HCT116 (cell line): ENCODE measurements around the gene SEMA5A. TPM values are rescaled to one million over a fixed set of nuclear protein-coding genes. Genes with fewer than 3 reads are reported as not detected.

ENCODE experiments used
- ATAC-seq: fragments of 200-7000 bp; cut with Tn5 transposase; 2 replicates; pipeline ENCODE4 v1.9.1; 2020; ENCODE audit warnings: mild to moderate bottlenecking, moderate library complexity
- BruUV-seq: library from RNA; stranded (reverse); fragments of 400-500 nt; replicated peaks from 2 replicates; lab custom pipeline; 2021; lab: Mats Ljungman, UMichigan
- CTCF ChIA-PET: fragments of 300-600 bp; sonication (Branson Sonifier 250); formaldehyde crosslinking; loops from one replicate; lab custom pipeline; 2021; ENCODE audit warnings: antibody characterized with exemption; lab: Charles Lee
- POLR2A ChIA-PET: fragments of 300-600, 350-600 bp; sonication (Branson Sonifier 250); formaldehyde crosslinking; loops from one replicate; lab custom pipeline; 2021; ENCODE audit warnings: antibody characterized with exemption; lab: Charles Lee
- RAD21 ChIA-PET, 2 experiments: fragments of 300-600 bp; sonication (Branson Sonifier 250); formaldehyde crosslinking; loops; one replicate each; lab custom pipeline; 2023; ENCODE audit warnings: low total read pairs in 2 of 2; ENCODE audit not compliant: uncharacterized antibody in 2 of 2, unreplicated experiment in 2 of 2, low non-redundant PET in 1 of 2; lab: Charles Lee
- DNase-seq: peaks from one replicate; pipeline ENCODE4 v3.0.0-alpha.2; 2010; ENCODE audit warnings: low read depth, low spot score
- H2AFZ ChIP-seq: fragments of 200-600 bp; shearing (Covaris generic), sonication (generic); 2 replicates; pipeline ENCODE4 v1.6.1; 2017; ENCODE audit warnings: low read depth, mixed run types, mixed read lengths, antibody characterized with exemption, low read length; ENCODE audit not compliant: poor library complexity, severe bottlenecking
- H3K27ac ChIP-seq: 2 replicates; pipeline ENCODE4 v1.5.1; 2012; ENCODE audit warnings: low read depth, low read length
- H3K27me3 ChIP-seq: fragments of 200-600 bp; sonication (generic); 2 replicates; pipeline ENCODE4 v1.6.1; 2016; ENCODE audit warnings: mixed run types, low read length, mixed read lengths; ENCODE audit not compliant: insufficient read depth
- H3K36me3 ChIP-seq, 2 experiments: fragments of 200-500 bp in 1 of 2; fragments of 200-600 bp in 1 of 2; sonication (Bioruptor generic) in 1 of 2; sonication (generic) in 1 of 2; 2 replicates each; pipeline versions ENCODE4 v1.5.1 to v1.6.1; 2014 to 2016; ENCODE audit warnings: low read length in 2 of 2, inconsistent platforms in 1 of 2, mixed read lengths in 1 of 2, mixed run types in 1 of 2; ENCODE audit not compliant: insufficient read depth in 2 of 2, control insufficient read depth in 1 of 2
- H3K4me1 ChIP-seq, 2 experiments: fragments of 200-600 bp in 1 of 2; sonication (generic) in 1 of 2; 2 replicates each; pipeline versions ENCODE4 v1.5.1 to v1.6.1; 2012 to 2017; ENCODE audit warnings: low read length in 2 of 2, inconsistent platforms in 1 of 2, mild to moderate bottlenecking in 1 of 2, mixed read lengths in 1 of 2, mixed run types in 1 of 2, moderate library complexity in 1 of 2; ENCODE audit not compliant: insufficient read depth in 2 of 2, control insufficient read depth in 1 of 2
- H3K4me2 ChIP-seq: fragments of 200-600 bp; sonication (generic); 2 replicates; pipeline ENCODE4 v1.6.1; 2017; ENCODE audit warnings: mixed run types, low read length, mixed read lengths
- H3K4me3 ChIP-seq, 2 experiments: fragments of 200-600 bp in 1 of 2; sonication (generic) in 1 of 2; replicated peaks in 1 of 2; 2 replicates each; pipeline ENCODE4 v1.5.1; 2011 to 2016; ENCODE audit warnings: low read length in 2 of 2, control low read depth in 1 of 2, low read depth in 1 of 2, mild to moderate bottlenecking in 1 of 2, mixed read lengths in 1 of 2, mixed run types in 1 of 2
- H3K79me2 ChIP-seq: fragments of 200-600 bp; sonication (generic); 2 replicates; pipeline ENCODE4 v1.6.1; 2017; ENCODE audit warnings: mild to moderate bottlenecking, mixed run types, low read length, moderate library complexity, mixed read lengths; ENCODE audit not compliant: insufficient read depth
- H3K9ac ChIP-seq: fragments of 200-600 bp; sonication (generic); 2 replicates; pipeline ENCODE4 v1.6.1; 2016; ENCODE audit warnings: low read length, mixed read lengths
- H3K9me2 ChIP-seq: fragments of 200-600 bp; sonication (generic), shearing (Covaris generic); 2 replicates; pipeline ENCODE4 v1.6.1; 2017; ENCODE audit warnings: mixed run types, mild to moderate bottlenecking, moderate library complexity; ENCODE audit not compliant: insufficient read depth
- H3K9me3 ChIP-seq, 2 experiments: fragments of 200-500 bp in 1 of 2; fragments of 200-600 bp in 1 of 2; sonication (Bioruptor generic) in 1 of 2; sonication (generic) in 1 of 2; 2 replicates each; pipeline ENCODE4 v1.6.1; 2014 to 2017; ENCODE audit warnings: low read length in 2 of 2, mixed read lengths in 2 of 2, inconsistent platforms in 1 of 2, low read depth in 1 of 2, mild to moderate bottlenecking in 1 of 2, mixed run types in 1 of 2, moderate library complexity in 1 of 2; ENCODE audit not compliant: control insufficient read depth in 1 of 2, insufficient read depth in 1 of 2
- H4K20me1 ChIP-seq: fragments of 200-600 bp; sonication (generic), shearing (Covaris generic); 2 replicates; pipeline ENCODE4 v1.6.1; 2017; ENCODE audit warnings: mixed run types, mild to moderate bottlenecking, moderate library complexity; ENCODE audit not compliant: insufficient read depth
- CEBPB ChIP-seq: IDR thresholded peaks from 2 replicates; pipeline ENCODE4 v1.6.1; 2012; ENCODE audit warnings: low read depth
- EZH2phosphoT487 ChIP-seq: fragments of 200-600 bp; IDR thresholded peaks from 2 replicates; pipeline ENCODE4 v1.6.1; 2018; ENCODE audit warnings: antibody characterized with exemption, borderline replicate concordance
- FOSL1 ChIP-seq: IDR thresholded peaks from 2 replicates; pipeline ENCODE4 v1.6.1; 2012; ENCODE audit warnings: low read depth
- POLR2AphosphoS5 ChIP-seq: IDR thresholded peaks from 2 replicates; pipeline ENCODE4 v1.6.1; 2011; ENCODE audit warnings: mild to moderate bottlenecking, low read depth, low read length, moderate library complexity
- RAD21 ChIP-seq: IDR thresholded peaks from 2 replicates; pipeline ENCODE4 v1.6.1; 2012; ENCODE audit warnings: low read depth, mild to moderate bottlenecking
- SIN3A ChIP-seq: IDR thresholded peaks from 2 replicates; pipeline ENCODE4 v1.6.1; 2012; ENCODE audit warnings: low read depth
- SP1 ChIP-seq: IDR thresholded peaks from 2 replicates; pipeline ENCODE4 v1.6.1; 2012; ENCODE audit warnings: low read depth
- SRF ChIP-seq: IDR thresholded peaks from 2 replicates; pipeline ENCODE4 v1.6.1; 2012; ENCODE audit warnings: low read depth
- TCF7L2 ChIP-seq: IDR thresholded peaks from 2 replicates; pipeline ENCODE4 v1.7.0; 2011; ENCODE audit warnings: borderline replicate concordance, inconsistent platforms; ENCODE audit not compliant: insufficient read depth, insufficient read length; ENCODE audit errors: extremely low read depth
- ZFX ChIP-seq: fragments of 450-650 bp; IDR thresholded peaks from 2 replicates; pipeline ENCODE4 v1.6.1; 2017
- ZNF274 ChIP-seq: fragments of 200-500 bp; sonication (Bioruptor generic); IDR thresholded peaks from 2 replicates; pipeline ENCODE4 v1.6.1; 2014; ENCODE audit warnings: mild to moderate bottlenecking, low read depth, low read length, inconsistent platforms
- intact Hi-C: fragments of 100-400 bp; cut with micrococcal nuclease; formaldehyde crosslinking; loops from 2 replicates; pipeline ENCODE4 v1.10.0; 2022
- total RNA-seq: library from RNA; stranded (reverse); gene quantifications from one replicate; pipeline ENCODE4 v1.2.1, GENCODE V29; 2021; ENCODE audit not compliant: unreplicated experiment
- TF ChIP-seq, protein P1 (sequence below): IDR thresholded peaks from 2 replicates; pipeline ENCODE4 v1.6.1; 2012
- TF ChIP-seq, protein P2 (sequence below): IDR thresholded peaks from 2 replicates; pipeline ENCODE4 v1.6.1; 2012; ENCODE audit warnings: low read depth
- TF ChIP-seq, protein P3 (sequence below), 3 experiments: fragments of 200-600 bp in 1 of 3; sonication (generic) in 1 of 3; IDR thresholded peaks in 2 of 3; conservative IDR thresholded peaks in 1 of 3; 2 replicates each; pipeline ENCODE4 v1.5.1; 2012 to 2017; ENCODE audit warnings: low read depth in 2 of 3, low read length in 2 of 3, antibody characterized with exemption in 1 of 3, borderline replicate concordance in 1 of 3, control low read depth in 1 of 3, mild to moderate bottlenecking in 1 of 3, mixed read lengths in 1 of 3, mixed run types in 1 of 3, moderate library complexity in 1 of 3; ENCODE audit not compliant: insufficient read depth in 1 of 3
- TF ChIP-seq, protein P4 (sequence below): IDR thresholded peaks from 2 replicates; pipeline ENCODE4 v1.6.1; 2012
- TF ChIP-seq, protein P5 (sequence below): IDR thresholded peaks from 2 replicates; pipeline ENCODE4 v1.6.1; 2011; ENCODE audit warnings: mild to moderate bottlenecking, low read length, moderate library complexity; ENCODE audit not compliant: insufficient replicate concordance; ENCODE audit errors: extremely low read depth

Gene SEMA5A
- total RNA-seq, 1 experiment from 2014 or later, result 0.02 TPM

DNA sequence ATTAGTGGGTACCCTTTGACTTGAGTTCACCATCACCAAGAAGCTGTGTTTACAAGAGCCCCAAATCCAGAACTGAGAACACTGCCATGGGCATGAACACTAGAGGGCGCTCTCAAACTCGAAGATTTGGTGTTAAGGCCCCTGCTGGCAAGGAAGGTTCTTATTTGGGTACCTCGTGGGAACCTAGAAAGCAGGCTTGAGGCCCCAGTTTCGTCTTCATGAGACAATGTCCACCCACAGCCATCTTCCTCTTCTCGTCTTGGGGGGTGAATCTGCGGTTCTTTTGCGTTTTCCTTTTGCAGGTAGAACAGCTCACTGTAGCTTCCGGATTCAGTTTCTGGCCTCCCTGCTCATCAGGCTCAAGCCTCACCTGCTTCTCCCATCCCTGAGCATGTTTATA is 184.0 kb downstream of the SEMA5A start:
- no peak for ATAC-seq
- H4K20me1 ChIP-seq, result no peaks in the 10 kb centered on the region
- H3K4me1 ChIP-seq, result no peaks in the 10 kb centered on the region
- no peak overlapping the region for H2AFZ ChIP-seq
- ChIA-PET POLR2A (no interaction called here), RAD21 (no interaction called here), CTCF (no interaction called here)
- no peak overlapping the region for H3K4me2 ChIP-seq
- no peaks in the 10 kb centered on the region for H3K79me2 ChIP-seq
- H3K4me3 ChIP-seq, result no peak overlapping the region
- no peaks in the 10 kb centered on the region for H3K9me2 ChIP-seq
- BruUV-seq, result no TSS peak
- no peaks in the 10 kb centered on the region for H3K36me3 ChIP-seq
- DNase-seq, result peak; percentile 6
- intact Hi-C loops, result no loop called here
- no peak overlapping the region for H3K27ac ChIP-seq
- H3K9me3 ChIP-seq, result peaks cover 7 to 22% of the 10 kb centered on the region in 2 experiments; a peak in 2 of 4 replicates
- no peak overlapping the region for H3K9ac ChIP-seq
- H3K27me3 ChIP-seq, result no peaks in the 10 kb centered on the region
- TF ChIP-seq POLR2AphosphoS5 (no peak), ZFX (no peak), FOSL1 (no peak), EZH2phosphoT487 (no peak), SRF (no peak), ZNF274 (no peak), SIN3A (no peak), TCF7L2 (no peak), RAD21 (0 out of 2 replicates have a peak, but pooled peaks have one; percentile 6), SP1 (no peak), CEBPB (no peak)
- TF ChIP-seq, protein P1, sequence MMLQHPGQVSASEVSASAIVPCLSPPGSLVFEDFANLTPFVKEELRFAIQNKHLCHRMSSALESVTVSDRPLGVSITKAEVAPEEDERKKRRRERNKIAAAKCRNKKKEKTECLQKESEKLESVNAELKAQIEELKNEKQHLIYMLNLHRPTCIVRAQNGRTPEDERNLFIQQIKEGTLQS, result no peak
- TF ChIP-seq, protein P2, sequence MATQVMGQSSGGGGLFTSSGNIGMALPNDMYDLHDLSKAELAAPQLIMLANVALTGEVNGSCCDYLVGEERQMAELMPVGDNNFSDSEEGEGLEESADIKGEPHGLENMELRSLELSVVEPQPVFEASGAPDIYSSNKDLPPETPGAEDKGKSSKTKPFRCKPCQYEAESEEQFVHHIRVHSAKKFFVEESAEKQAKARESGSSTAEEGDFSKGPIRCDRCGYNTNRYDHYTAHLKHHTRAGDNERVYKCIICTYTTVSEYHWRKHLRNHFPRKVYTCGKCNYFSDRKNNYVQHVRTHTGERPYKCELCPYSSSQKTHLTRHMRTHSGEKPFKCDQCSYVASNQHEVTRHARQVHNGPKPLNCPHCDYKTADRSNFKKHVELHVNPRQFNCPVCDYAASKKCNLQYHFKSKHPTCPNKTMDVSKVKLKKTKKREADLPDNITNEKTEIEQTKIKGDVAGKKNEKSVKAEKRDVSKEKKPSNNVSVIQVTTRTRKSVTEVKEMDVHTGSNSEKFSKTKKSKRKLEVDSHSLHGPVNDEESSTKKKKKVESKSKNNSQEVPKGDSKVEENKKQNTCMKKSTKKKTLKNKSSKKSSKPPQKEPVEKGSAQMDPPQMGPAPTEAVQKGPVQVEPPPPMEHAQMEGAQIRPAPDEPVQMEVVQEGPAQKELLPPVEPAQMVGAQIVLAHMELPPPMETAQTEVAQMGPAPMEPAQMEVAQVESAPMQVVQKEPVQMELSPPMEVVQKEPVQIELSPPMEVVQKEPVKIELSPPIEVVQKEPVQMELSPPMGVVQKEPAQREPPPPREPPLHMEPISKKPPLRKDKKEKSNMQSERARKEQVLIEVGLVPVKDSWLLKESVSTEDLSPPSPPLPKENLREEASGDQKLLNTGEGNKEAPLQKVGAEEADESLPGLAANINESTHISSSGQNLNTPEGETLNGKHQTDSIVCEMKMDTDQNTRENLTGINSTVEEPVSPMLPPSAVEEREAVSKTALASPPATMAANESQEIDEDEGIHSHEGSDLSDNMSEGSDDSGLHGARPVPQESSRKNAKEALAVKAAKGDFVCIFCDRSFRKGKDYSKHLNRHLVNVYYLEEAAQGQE, result no peak
- TF ChIP-seq, protein P3, sequence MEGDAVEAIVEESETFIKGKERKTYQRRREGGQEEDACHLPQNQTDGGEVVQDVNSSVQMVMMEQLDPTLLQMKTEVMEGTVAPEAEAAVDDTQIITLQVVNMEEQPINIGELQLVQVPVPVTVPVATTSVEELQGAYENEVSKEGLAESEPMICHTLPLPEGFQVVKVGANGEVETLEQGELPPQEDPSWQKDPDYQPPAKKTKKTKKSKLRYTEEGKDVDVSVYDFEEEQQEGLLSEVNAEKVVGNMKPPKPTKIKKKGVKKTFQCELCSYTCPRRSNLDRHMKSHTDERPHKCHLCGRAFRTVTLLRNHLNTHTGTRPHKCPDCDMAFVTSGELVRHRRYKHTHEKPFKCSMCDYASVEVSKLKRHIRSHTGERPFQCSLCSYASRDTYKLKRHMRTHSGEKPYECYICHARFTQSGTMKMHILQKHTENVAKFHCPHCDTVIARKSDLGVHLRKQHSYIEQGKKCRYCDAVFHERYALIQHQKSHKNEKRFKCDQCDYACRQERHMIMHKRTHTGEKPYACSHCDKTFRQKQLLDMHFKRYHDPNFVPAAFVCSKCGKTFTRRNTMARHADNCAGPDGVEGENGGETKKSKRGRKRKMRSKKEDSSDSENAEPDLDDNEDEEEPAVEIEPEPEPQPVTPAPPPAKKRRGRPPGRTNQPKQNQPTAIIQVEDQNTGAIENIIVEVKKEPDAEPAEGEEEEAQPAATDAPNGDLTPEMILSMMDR (IDR thresholded peaks at IDR 0.05 in 2 of 3, conservative IDR thresholded peaks at IDR 0.05 in 1 of 3; ENCODE audit: borderline replicate concordance in 1 of 3, insufficient read depth in 1 of 3, low read depth in 2 of 3, low read length in 2 of 3), result peak in 2 of 3 experiments; percentile 46 to 61; a peak in 4 of 6 replicates
- TF ChIP-seq, protein P4, sequence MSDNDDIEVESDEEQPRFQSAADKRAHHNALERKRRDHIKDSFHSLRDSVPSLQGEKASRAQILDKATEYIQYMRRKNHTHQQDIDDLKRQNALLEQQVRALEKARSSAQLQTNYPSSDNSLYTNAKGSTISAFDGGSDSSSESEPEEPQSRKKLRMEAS, result no peak
- TF ChIP-seq, protein P5, sequence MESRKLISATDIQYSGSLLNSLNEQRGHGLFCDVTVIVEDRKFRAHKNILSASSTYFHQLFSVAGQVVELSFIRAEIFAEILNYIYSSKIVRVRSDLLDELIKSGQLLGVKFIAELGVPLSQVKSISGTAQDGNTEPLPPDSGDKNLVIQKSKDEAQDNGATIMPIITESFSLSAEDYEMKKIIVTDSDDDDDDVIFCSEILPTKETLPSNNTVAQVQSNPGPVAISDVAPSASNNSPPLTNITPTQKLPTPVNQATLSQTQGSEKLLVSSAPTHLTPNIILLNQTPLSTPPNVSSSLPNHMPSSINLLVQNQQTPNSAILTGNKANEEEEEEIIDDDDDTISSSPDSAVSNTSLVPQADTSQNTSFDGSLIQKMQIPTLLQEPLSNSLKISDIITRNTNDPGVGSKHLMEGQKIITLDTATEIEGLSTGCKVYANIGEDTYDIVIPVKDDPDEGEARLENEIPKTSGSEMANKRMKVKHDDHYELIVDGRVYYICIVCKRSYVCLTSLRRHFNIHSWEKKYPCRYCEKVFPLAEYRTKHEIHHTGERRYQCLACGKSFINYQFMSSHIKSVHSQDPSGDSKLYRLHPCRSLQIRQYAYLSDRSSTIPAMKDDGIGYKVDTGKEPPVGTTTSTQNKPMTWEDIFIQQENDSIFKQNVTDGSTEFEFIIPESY, result no peak
